HG03521 (cell line): ENCODE measurements around the gene CHRDL2.

Source experiments
- ATAC-seq: cut with Tn5 transposase; IDR thresholded peaks from one replicate; pipeline ENCODE4 v1.9.1; 2021; ENCODE audit warnings: mild to moderate bottlenecking, moderate library complexity; ENCODE audit not compliant: unreplicated experiment

The CHRDL2 gene

DNA sequence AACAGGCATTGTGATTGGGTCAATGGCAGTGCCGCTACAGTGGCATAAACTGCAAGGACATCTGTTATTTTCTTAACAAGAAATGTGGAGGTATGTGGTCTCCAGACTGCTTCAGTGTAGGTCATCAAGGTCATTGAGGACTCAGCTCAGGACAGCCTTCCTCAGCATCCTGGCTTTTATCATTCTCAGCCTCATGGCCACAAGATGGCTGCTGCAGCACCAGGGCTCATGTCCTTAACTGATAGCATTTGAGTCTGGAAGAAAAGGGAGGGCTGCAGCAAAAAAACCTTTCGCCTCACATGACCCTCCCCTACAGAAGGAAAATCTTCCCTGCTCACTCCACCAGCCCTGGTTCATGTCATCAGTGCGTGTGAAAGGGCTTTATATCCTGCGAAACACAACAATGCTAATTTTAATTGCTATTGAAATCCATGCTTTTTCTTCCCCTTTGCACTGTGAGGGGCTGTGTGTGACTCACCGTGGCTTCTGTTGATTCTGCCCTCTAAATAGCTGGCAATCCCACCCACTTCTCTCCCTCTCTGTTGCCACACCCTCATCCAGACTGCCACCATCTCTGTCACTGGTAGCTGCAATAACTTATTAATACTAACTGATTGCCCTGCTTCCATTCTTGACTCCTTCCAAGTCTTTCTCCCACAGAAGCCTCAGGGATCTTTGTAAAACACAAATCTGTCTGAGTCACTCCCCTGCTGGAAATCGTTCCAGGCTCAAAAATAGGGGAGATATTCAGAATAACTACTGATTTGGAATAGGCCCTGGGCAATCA is 43.8 kb downstream of the CHRDL2 start:
- no peak for ATAC-seq

DNA sequence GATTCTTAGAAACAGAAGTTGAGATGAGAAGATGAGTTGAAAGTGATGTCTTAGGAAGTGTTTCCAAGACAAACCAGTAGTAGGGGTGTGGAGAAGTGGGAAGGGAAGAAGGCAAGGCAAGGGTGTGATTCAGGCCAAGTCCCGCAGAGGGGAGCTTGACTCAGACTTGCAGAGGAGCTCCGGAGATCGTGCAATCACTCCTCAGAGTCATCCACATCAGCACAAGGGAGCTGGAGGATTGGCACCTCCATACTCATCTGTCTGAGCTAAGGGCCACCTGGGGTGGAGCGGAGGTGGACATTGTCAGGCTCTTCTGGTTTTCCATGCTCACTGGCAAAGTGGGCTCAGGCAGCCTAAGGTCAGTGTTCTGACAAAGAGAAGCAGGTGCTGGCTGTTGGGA is 44.4 kb downstream of the CHRDL2 start:
- no peak for ATAC-seq

DNA sequence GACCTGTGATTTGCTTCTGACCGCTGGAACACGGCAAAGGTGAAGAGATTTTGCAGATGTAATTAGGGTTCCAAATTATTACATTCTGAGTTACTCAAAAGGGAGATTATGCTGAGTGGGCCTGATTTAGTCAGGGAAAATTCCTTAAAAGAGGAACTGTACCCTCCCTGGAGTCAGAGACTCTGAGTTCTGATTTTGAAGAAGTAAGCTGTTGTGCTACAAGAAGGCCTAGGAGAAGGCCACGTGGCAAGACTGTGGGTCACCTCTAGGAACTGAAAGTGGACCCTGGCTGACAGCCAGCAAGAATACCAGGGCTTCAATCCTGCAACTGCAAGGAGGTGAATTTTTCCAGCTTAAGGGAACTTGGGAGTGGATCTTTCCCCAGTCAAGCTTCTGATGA is 45.3 kb downstream of the CHRDL2 start:
- ATAC-seq = no peak

DNA sequence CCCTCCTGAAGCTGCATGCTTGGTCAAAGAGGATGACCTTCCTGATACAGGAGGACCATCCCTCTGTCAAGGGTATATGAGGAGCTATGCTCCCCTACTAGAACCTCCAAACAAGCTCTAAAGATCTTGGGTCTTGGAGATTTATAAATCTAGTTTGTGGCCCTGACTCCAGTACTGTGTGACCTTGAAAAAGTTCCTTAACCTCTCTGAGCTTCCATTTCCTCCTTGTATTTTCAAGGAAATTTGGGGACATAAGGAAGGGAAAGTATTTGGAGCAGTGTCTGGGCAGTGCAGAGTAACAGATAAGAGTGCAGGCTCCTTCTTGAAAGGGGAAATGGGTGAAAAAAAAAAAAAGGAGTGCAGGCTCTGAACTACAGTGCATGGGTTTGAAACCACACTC is 45.9 kb downstream of the CHRDL2 start:
- ATAC-seq = no peak

DNA sequence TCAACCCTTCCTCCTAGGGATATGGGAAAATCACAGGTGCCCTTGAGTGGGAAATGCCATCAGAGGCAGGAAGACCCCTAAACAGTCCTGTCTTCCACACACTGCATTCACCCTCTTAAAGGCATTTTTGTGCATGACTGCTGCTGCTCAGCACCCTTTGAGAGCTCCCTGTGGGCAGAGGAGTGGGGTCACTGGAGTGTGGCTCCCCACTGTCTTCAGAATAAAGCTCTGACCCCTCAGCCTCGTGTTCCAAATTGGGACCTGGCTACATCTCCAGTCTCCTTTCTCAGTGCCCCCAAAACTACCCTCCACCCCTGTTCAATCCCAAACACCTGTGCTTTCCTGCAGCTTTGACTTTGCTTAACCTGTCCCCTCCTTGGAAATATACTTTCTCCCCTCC is 46.6 kb downstream of the CHRDL2 start:
- no peak for ATAC-seq

DNA sequence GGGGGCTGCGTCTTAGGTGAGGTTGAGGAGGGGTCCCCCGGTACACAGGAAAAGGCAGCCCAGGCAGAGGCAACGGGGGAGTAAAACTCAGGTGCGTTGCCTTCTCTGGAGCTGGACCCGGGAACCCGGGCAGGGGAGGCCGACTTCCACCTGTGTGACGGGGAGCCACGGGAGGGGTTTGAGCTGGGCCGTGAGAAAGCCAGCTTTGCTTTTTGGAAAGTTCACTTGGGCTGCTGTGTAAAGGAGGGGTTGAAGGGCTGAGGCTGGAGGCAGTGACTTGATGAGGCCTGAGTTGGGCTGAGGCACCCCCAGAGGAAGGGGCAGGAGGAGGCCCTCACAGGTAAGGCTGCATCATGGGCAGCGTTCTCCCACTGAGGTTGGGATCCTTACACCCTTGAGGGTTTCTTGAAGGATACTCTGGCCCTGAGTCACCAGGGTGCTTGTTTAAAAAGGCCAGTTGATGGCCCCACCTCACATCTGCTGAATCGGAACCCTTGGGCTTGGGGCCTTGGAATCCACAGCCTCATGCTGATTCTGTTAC is 47.2 kb downstream of the CHRDL2 start:
- ATAC-seq = no peak

GRCh38 chr11:74683279-74683871 is 47.9 kb downstream of the CHRDL2 start:
- ATAC-seq = no peak

- ATAC-seq = no peak
Measured at GRCh38 chr11:74682731-74683278, 48.4 kb downstream of the CHRDL2 start.

- ATAC-seq = no peak
Measured at GRCh38 chr11:74681686-74682651, 49.3 kb downstream of the CHRDL2 start.

DNA sequence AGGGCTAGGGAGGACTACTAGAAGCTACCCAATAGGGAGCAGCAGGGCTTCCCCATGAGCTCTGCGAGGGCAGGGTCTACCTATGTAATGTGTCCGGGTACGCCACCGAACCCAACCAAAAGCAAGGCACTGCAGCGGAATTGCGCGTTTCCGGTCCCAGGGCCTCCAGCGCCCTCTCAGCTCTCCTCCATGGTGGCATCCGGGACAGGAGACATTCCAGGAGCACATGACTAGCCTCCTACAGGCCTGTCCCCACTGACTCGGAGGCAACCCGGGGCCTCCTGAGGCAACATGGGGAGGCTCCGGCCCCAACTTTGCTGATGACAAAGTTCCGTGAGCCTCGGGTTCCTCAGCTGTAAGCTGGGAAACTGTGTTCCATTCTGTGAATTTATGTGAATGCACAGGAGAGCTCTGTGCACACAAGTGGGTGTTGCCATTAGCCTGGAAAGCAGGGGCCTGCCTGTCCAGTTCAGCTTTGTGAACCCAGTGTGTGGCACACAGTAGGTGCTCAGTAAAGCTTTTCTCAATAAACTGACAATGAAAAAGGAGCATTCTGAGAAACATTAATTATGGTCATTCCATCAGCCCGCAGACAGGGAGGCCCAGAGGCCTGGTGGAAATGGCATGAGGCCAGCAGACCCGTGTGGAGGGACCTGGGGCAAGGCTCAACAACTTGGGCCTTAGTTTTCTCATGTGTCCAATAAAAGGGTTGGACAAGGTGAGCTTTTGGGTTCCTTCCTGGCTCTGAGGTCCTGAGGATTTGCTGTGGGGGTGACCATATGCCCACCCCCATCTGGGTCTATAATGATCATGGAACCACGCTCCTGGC is 50.3 kb downstream of the CHRDL2 start:
- no peak for ATAC-seq

DNA sequence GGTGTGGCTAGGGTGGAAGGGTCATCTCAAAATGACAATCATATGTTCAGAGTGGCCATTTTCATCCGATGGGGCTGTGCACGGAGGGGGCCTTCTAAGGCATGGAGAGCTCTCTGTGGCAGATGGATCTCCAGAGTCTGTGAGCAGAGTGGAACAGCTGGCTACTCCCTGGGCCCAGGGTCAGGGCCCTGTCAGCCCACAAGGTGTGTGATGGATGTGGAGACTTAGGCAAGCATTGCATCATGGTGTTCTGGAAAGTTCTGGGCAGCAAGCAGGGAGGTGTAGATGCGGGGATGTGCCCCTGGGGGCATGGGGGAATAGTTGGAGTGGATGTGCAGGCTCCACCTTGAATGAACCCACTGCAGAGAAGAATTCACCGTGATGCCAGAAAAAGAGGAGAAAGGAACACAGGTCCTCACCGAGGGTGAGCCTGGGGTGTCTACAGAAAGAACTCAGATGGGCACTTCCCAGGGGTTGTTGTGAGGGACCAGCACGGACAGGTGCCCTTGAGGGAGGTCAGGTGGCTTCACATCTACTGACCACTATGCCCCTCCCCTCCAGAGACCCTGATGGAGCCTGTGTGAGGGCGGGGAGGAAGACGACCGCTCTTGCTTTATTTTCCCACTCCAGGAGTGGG is 51.1 kb downstream of the CHRDL2 start:
- ATAC-seq = no peak

GRCh38 chr11:74679513-74679865 is 51.7 kb downstream of the CHRDL2 start:
- no peak for ATAC-seq

DNA sequence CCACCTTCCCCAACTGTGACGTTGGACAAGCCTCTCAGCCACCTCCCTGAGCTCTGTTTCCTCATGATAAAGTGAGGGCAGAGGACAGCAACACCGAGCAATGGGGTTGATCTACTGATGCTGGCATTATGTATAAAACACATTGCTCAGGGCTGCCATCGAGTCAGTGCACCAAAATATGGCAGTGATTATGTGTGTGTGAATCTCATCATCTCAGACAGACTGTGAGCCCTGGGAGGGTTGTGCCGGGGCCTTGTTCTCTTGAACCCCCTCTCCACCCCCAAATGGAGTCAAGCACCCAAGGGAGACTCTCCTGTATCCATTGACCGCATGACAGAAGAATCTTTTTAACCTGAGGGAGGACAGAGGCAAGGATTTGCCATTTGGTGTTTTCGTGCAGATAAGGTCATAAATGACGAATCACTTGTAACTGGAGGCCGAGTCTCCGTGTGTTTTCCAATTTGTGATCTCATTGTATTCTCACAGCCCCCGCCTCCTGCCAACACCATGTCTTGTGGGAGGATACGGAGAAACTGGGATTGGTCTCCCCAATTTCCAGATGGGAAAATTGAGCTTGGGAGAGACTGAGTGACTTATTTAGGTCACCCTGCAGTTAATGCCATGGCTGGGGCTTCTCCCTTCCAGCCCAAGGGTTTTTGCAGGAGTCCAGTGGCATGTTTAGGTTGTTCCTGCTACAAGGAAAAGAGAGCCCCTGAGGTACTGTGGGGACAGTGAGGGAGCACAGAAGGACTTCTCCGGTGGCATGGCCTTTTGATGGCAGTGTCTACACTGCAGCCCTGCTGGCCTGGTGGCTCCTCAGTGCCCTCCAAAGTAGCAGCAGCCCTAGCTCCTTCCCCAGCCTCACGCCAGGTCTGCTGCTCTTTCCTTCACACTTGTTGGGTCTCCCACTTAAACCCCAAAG is 52.4 kb downstream of the CHRDL2 start:
- no peak for ATAC-seq

DNA sequence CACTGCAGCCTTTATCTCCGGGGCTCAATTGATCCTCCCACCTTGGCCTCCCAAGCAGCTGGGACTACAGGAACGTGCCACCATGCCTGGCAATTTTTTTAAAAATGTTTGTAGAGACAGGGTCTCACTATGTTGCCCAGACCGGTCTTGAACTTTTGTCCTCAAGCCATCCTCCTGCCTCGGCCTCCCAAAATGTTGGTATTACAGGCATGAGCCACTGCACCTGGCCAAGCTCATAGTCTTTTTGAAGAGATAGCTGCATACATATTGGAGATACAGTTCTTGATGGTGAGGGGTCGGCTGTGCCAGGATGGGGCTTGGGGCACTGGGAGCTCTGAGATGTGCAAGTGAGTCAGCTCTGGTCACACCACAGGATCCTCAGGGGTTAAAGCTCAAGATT is 53.2 kb downstream of the CHRDL2 start:
- ATAC-seq = no peak

DNA sequence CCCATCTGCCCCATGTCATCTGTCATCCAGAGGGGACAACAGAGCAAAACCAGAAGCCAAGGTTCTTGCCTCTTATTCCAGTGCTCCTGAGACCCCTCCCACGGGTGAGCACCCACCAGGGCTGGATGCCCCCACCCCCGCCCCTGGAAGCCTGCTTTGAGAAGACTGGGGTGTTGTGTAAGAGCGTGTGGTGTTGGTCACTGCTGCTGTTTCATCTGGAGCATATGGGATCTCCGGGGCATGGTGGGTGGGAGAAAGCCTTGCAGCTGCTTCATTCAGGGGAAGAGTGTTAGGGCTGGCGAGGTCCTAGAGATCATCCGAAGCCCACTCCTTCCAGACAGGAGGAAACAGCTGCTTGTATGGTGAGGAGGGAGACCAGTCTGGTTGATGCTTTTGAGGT is 54.1 kb downstream of the CHRDL2 start:
- ATAC-seq = no peak

- no peak for ATAC-seq
Measured at GRCh38 chr11:74676596-74676995, 54.6 kb downstream of the CHRDL2 start.

- no peak for ATAC-seq
Measured at GRCh38 chr11:74675761-74676160, 55.5 kb downstream of the CHRDL2 start.

- ATAC-seq = no peak
Measured at GRCh38 chr11:74673693-74674360, 57.4 kb downstream of the CHRDL2 start.
